Stimulated activated CD4-positive, alpha-beta T cell treated with anti-CD3 and anti-CD28 coated beads, Interleukin-15, amount 100 ng/mL, for 48 hours (primary cell): Measurements from ENCODE around the gene PDGFD.

Source experiments
- DNase-seq, 2 donors: peaks; one replicate each; pipeline ENCODE4 v3.0.0-alpha.2; 2020; ENCODE audit warnings: low read depth in 2 of 2

PDGFD gene

DNA sequence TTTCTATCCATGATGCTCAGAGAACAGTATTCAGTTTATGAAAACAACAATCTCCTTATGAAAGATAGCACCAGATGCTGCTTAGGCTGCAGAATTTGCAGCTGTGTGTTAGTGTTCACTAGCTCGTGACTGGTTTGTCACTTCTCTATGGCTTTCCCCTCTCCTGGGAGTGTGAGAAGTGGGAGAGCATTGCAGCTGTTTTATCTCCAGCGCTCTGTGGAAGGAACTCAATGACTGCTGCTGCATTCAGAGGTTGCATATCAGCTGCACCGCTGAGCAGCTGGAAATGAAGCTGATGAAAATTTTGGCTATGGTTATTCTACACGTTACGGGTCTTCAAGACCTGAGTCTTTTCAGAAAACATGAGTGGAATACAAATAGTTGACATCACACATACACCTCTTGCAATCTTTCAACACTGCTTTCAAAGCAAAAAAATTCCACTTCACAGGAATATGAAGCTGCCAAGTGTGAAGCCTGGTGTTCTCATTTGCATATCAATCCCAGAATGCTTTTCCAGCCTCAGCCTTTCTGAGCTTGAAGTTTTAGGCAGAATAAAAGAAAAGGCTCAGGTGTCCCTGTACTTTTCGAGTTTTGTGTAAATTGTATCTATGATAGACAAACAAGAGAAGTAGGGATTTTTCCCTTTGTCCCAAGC is 276.8 kb downstream of the PDGFD start:
- no peak for DNase-seq

DNA sequence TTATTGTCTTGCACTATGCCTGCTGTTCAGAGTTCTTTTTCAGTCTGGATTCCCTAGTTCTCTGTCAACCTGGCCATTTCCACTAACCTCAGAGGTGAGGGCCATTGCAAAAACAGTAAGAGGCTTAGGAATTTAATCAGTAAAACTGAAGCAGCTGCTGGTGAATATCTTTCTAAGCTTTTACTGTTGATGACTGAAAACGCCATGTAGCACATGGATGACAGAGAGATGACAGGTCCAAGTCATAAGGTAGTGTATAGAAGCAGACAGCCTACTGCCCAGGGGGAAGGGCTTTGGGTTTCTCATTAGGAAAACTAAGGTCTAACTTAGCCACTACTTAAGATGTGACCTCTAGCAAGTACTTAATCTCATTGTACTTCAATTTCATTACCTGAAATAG is 280.1 kb downstream of the PDGFD start:
- no peak for DNase-seq

DNA sequence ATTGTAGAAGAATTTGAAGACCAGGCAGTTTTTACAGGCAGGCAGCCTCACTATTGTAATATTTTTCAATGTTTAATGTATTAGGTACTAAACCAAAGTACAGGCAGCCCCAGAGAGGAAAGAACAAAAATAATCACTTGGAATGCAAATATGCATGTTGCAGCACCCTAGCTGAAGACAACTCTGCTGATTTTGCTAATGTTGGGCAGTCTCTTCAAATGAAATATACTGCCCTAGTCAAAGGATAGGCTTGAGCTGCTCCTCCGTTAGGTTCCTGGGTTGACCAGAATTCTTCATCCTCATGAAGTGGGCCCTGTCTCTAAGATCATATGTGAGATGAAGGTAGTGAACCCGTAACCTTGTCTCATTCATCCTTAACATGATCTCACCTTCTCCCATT is 280.7 kb downstream of the PDGFD start:
- DNase-seq, result no peak

DNA sequence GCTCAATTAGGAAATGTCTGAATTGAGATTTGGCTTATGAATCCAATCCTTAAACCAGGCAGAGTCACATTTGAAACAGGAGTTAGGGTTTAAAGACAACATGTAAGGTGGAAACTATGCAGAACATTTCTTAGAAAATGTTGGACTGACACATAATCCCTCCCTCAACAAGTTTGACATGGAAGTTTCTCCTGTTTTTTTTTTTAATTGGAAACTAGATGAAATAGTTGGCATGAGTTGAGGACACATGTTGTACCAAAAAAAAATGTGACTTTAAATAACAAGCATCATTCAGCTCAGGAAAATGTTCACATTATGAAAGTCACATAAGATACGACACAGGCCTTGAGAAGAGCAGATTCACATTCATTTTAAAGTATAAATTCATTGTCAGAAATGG is 282.4 kb downstream of the PDGFD start:
- DNase-seq, result no peak

DNA sequence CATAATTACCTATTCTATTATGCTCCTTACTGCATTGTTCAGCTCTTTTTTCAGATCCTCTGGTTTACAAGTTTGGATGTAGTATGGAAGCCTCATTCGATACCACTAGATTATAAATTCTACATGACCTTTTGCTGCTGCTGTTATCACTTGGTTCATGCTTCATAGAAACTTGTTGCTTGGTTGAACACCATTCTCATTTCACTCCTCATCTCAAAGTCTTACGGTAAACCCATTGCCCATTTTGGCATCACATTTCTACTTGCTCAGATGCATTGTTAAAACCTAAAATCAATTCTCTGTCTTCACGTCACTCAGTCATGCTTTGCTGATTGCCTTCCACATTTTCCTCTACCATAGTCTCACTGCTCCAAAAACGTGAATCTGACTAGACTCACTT is 283.0 kb downstream of the PDGFD start:
- no peak for DNase-seq

DNA sequence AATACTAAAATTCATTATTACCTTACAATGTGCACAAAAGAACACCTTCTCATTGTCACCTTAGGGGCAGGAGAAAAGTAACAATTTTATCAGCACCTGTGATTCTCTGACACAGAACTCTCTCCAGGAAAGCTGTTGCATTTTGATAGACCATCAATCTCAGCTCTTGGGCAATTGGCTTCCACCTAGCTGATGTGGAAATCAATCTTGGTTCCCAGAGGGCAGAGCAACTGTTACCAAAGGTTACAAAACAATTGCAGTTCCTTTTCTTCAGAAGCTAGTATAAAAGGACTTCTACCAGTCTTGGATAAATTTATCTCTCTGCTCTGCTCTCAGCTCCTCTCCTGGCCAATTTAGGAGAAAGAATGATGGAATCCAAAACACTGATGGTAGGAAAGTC is 285.3 kb downstream of the PDGFD start:
- DNase-seq, result no peak

DNA sequence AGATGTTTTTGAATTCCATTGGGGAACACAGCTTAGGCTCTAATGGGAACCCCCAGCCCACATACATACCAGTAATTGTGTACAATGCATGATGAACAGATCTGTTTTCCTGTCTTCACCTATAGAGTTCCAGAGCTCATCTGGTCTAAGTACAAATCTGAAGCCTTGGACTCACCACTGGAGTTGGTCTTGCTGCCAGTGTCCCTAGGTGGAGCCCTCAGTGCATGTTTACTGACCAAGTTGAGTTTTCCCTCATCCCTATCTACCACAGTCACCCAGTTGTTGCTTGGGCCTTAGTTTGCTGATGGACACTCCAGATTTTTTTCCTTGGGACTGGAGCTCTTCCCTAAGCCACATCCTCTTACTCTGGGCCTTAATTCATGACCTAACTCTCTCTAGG is 286.7 kb downstream of the PDGFD start:
- DNase-seq, result no peak

DNA sequence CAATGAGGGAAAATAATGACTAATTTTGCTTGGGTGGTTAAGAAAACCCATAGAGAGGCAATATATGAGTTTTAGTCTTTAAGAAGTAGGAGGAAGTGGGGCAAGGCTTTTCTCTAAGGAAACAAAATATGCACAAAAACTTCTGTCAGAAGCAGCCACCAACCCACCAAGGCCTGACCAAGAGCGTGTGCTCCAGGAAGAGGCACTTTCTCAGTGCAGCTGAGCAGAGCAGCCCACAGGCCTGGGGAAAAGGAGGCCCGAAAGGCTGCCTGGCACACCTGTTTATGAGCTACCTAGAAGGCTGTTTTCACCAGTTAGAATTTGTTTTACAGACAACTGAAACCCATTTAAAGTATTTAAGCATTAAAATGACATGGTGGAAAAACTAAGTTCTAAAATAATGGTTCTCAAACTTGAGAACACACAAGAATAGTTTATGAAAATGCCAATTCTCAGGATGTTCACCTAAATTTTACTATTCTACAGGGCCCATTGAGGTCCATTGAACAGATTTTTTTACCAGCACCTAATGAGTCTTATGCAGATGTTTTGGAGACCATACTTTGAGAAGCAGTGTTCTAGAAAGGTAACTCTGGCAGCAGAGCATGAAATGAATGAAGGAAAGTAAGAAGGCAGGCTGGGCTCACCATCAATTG is 288.0 kb downstream of the PDGFD start:
- DNase-seq, result no peak

DNA sequence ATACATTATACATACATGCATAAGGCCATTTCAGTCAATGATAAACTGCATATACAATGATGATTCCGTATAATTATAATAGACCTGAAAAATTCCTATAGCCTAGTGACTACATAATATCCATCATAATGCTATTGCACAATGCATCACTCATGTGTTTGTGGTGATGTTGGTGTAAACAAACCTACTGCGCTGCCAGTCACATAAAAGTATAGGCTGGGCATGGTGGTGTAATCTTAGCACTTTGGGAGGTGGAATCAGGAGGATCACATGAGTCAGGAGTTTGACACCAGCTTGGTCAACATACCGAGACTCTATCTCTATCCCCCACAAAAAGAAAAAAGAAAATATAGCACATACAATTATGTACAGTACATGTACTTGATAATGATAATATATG is 291.2 kb downstream of the PDGFD start:
- DNase-seq, result no peak

DNA sequence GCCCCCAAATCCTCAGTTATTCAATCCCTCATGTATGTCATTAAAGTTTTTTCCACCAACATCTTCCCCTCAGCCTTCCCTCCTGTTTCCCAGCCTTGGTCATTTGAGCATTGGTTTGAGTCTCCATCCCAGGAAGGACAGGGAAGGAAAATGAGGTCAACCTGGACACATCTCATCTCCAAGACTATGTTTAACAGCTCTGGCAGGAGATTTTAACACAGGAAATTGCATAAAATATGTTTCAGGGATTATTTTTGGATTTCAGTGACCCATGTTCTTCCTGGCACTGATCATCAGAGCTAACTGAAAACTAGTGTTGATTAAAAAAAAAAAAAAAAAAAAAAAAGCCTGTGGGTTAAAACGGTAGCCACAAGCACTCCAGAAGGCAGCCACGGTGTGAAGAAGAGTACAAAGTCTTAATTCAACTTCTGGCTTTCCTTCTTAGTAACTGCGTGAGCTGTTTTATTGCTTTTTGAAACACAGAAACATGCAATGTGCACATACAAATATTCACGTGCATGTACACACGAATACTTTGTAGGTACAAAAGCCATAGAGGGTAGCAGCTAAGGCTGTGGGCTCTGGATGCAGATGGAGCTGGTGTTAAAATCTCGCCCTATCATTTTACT is 291.9 kb downstream of the PDGFD start:
- no peak for DNase-seq

DNA sequence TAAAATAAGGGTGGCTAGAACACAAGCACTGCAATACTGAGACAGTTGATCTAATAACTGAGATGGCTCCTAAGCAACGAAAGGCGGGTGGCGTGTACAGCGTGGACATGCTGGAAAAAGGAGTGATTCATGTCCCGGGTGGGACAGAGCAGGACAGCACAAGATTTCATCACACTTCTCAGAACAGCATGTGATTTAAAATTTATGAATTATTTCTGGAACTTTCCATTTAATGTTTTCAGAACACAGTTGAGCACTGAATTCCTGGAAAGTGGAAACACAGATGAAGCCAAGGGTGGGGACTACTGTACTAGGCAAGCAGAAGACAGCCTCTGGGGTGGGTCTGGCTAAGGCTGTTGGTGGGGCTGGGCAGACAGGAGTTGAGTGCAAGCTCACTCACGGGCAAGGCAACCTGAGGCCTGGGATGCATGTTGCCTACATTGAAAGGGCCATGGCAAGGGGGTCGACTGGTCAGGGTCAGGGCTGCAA is 293.1 kb downstream of the PDGFD start:
- DNase-seq, result no peak

DNA sequence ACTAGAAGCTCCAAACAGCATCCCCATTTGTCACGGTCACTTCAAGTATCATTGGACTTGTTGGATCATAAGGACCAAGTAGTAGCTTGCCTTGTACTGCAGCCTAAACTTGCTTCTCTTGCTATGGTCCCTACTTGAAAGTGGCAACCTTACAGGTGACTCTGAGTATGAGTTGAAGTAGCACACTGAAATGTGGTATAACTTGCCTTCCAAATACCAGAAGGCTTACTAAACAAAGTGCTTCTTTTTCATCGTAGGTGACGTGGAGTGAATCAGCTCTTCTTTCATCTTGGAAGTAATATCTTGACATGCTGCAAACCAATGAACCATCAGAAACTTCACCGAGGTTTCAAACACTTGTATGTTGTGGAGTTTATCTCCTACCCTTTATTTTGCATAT is 296.5 kb downstream of the PDGFD start:
- no peak for DNase-seq

DNA sequence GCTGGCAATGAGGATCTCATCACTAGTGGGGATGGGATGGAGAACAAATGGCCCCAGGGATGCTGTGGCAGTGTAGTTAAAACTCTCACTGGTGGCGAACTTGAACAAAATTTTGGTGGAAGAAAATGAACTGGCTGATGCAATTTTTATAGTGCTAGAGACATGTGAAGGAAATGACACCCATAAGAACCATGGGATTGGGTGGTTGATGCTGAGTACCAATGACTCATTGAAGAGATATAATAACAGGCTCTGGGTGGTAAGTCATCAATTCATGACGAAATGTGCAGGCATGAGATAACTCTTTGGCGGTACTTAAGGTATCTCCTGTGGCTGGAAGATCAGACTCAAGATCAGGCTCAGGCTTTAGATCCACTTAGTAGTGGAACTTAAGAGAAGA is 300.4 kb downstream of the PDGFD start:
- no peak for DNase-seq

DNA sequence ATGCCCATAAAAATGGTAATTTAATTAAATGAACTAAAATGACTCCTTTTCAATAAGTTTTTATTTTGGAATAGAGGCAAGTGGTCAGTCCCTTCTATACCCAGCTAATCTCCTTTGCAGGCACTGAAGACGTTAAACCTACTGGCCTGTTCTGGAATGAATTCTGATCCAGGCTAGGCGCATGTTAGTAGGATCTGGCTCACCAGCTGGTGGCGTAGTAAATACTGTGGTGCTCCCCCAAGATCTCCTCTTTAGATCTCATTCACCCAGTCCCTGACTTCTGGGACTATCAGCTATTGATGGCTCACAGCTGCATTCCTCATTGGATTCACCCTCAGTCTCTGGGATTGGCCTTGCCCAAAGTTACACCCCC is 301.2 kb downstream of the PDGFD start:
- no peak for DNase-seq

DNA sequence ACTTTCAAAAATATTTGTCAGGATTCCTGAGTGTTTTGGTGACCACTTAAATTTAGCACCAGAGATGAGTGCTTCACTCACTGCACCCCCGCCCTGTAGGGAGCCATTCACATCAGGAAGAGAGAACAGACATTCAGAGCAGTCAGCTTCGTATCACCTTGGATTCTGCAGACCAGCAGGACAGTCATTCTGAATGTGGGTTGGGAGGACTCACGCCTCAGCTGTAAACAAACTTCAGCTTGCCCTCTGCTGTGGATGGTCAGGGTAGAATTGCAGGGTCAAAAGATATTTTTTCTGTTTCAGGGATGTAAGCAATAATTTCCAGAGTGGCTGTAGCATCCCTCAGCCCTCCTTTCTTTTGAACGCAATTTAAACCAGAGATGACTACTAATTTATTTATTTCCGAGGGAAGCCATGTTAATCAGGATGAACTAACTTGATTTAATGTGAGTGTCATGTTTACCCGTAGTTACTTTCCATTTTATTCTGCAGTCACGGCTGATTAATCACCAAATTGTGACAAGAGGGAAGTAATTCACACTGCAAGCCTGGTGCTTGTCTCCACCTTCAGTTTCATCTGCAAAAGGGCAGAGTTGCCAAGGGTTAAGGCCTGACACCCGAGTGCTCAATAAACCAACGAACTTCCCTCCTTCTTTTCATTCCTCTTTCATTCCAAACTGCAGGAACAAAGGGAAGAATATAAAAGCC is 301.7 kb downstream of the PDGFD start:
- DNase-seq, result no peak
